CD4-positive, CD25-positive, alpha-beta regulatory T cell (primary cell): Measurements from ENCODE around the gene EXOSC1. TPM values are rescaled to one million over a fixed set of nuclear protein-coding genes. Genes with fewer than 3 reads are reported as not detected.

Source experiments
- ATAC-seq, 2 donors: fragments of 150-1000 bp; cut with Tn5 transposase; one replicate each; pipeline ENCODE4 v1.10.0; 2021; ENCODE audit warnings: low read depth in 2 of 2, moderate number of reproducible peaks in 2 of 2, moderate library complexity in 1 of 2
- DNase-seq, 3 donors: peaks; one replicate each; pipeline versions ENCODE4 v3.0.0 to v3.0.0-alpha.2; 2012 to 2022; ENCODE audit warnings: mixed read lengths in 1 of 3
- H3K27ac ChIP-seq: one replicate; pipeline ENCODE4 v1.7.0; 2013; ENCODE audit warnings: mild to moderate bottlenecking, low read length; ENCODE audit not compliant: insufficient read depth, poor library complexity, severe bottlenecking
- H3K27me3 ChIP-seq: one replicate; pipeline ENCODE4 v1.7.0; 2013; ENCODE audit warnings: low read length; ENCODE audit not compliant: control insufficient read depth, insufficient read depth
- H3K36me3 ChIP-seq: one replicate; pipeline ENCODE4 v1.7.0; 2013; ENCODE audit warnings: mild to moderate bottlenecking, low read length, moderate library complexity; ENCODE audit not compliant: control insufficient read depth, insufficient read depth
- H3K4me1 ChIP-seq: 2 replicates; pipeline ENCODE4 v1.7.0; 2013; ENCODE audit warnings: mild to moderate bottlenecking, low read length; ENCODE audit not compliant: insufficient read depth, control insufficient read depth, poor library complexity, severe bottlenecking
- H3K4me3 ChIP-seq: one replicate; pipeline ENCODE4 v1.7.0; 2013; ENCODE audit warnings: low read depth, mild to moderate bottlenecking, low read length, moderate library complexity
- H3K9me3 ChIP-seq, 2 experiments: 1 replicate in 1 of 2; 2 replicates in 1 of 2; pipeline ENCODE4 v1.7.0; 2013; ENCODE audit warnings: low read length in 2 of 2, mild to moderate bottlenecking in 1 of 2, moderate library complexity in 1 of 2; ENCODE audit not compliant: control insufficient read depth in 2 of 2
- H3K27ac Mint-ChIP-seq, 3 donors: one replicate each; pipeline ENCODE4 v1.8.0; 2020 to 2022; ENCODE audit warnings: mild to moderate bottlenecking in 3 of 3, mixed read lengths in 3 of 3, moderate library complexity in 2 of 3
- H3K27me3 Mint-ChIP-seq: one replicate; pipeline ENCODE4 v1.8.0; 2022; ENCODE audit warnings: mild to moderate bottlenecking, mixed read lengths
- H3K36me3 Mint-ChIP-seq: one replicate; pipeline ENCODE4 v1.8.0; 2020; ENCODE audit warnings: mixed read lengths
- H3K4me1 Mint-ChIP-seq, 4 donors: one replicate each; pipeline ENCODE4 v1.8.0; 2020 to 2022; ENCODE audit warnings: mixed read lengths in 4 of 4, mild to moderate bottlenecking in 1 of 4
- H3K4me3 Mint-ChIP-seq, 4 donors: one replicate each; pipeline ENCODE4 v1.8.0; 2020 to 2022; ENCODE audit warnings: mild to moderate bottlenecking in 4 of 4, mixed read lengths in 4 of 4, moderate library complexity in 3 of 4
- H3K9me3 Mint-ChIP-seq, 7 donors: one replicate each; pipeline ENCODE4 v1.8.0; 2020 to 2022; ENCODE audit warnings: mixed read lengths in 7 of 7, mild to moderate bottlenecking in 3 of 7, moderate library complexity in 2 of 7
- polyA plus RNA-seq, 4 donors: library from polyadenylated mRNA; unstranded; fragments of 300-500 nt; fragmentation: Illumina TruSeq; gene quantifications; one replicate each; pipeline ENCODE4 v1.2.3, GENCODE V29; 2021
- total RNA-seq: library from RNA; stranded (reverse); gene quantifications from one replicate; pipeline ENCODE4 v1.2.3, GENCODE V29; 2022

EXOSC1 gene
- total and polyA plus RNA-seq, 5 donors from 2014 or later, result 42.2 to 105 (median 99.2) TPM

DNA sequence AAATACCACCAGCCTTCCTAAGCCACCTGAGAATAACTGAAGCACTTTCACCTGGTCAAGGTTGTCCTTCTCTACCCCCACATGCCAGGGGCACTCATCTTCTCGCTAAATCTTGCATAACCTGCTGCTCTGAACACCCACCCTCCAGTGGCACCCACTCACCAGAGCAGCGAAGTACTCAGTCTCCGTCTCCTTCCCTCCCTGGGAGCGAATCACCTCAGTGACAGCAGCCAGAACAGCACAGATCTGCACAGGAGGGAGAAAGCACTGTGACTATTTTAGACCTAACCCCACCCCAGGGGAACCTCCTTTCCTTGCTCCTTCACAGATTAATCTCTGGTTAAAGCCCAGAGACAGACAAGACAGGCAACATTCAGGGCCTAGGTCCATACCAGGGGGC is 49.8 kb downstream of the EXOSC1 start:
- peak overlapping the region in 2 of 4 donors; percentile 10 to 19 for H3K4me3 Mint-ChIP-seq
- peaks cover 16% of the 10 kb centered on the region for H3K36me3 Mint-ChIP-seq

DNA sequence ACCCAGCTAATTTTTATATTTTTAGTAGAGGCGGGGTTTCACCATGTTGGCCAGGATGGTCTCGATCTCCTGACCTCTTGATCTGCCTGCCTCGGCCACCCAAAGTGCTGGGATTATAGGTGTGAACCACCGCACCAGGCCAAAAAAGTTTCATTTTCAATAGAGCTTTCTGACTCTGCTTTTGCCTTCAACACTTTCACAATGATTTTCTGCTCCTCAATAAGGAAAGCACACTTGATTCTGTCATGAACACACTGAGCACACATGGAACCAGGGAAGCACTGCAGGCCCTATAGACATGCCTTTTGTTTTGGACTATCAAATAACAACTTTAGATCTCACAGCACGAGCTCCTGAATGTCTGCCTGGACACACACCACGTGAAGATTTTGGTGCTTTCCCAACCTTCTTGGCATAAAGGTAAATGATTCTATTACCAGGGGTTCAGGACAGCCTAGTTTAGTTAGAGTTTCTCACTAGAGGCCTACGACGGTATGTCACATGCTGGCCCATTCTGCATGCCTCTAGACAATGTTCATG is 52.7 kb downstream of the EXOSC1 start:
- H3K4me3 Mint-ChIP-seq, result no peak overlapping the region
- Histone ChIP-seq H3K4me3 (no peak overlapping the region), H3K4me1 (no peaks in the 10 kb centered on the region), H3K27me3 (no peaks in the 10 kb centered on the region), H3K9me3 (no peaks in the 10 kb centered on the region), H3K27ac (no peak overlapping the region), H3K36me3 (peaks cover 38% of the 10 kb centered on the region)
- peaks cover 30% of the 10 kb centered on the region for H3K36me3 Mint-ChIP-seq
- no peak for DNase-seq
- H3K27ac Mint-ChIP-seq, result no peak overlapping the region
- no peaks in the 10 kb centered on the region for H3K27me3 Mint-ChIP-seq
- peaks cover 0 to 8% (median 2%) of the 10 kb centered on the region in 4 donors for H3K4me1 Mint-ChIP-seq
- peaks cover 0 to 1% (median 0%) of the 10 kb centered on the region in 7 donors for H3K9me3 Mint-ChIP-seq
- ATAC-seq, result no peak

More for the DNA sequence above, 49.8 kb downstream of the EXOSC1 start:
- no peaks in the 10 kb centered on the region for H3K27me3 ChIP-seq
- no peak overlapping the region for H3K4me3 ChIP-seq
- H3K36me3 ChIP-seq, result peaks cover 21% of the 10 kb centered on the region
- Mint-ChIP-seq H3K9me3 (no peaks in the 10 kb centered on the region), H3K27ac (peak overlapping the region in 1 of 3 donors; percentile 33), H3K4me1 (peaks cover 3 to 13% (median 8%) of the 10 kb centered on the region in 4 donors), H3K27me3 (no peaks in the 10 kb centered on the region)
- no peak for DNase-seq
- H3K4me1 ChIP-seq, result peaks cover 11% of the 10 kb centered on the region
- ATAC-seq, result no peak
- H3K27ac ChIP-seq, result no peak overlapping the region
- H3K9me3 ChIP-seq, result no peaks in the 10 kb centered on the region

DNA sequence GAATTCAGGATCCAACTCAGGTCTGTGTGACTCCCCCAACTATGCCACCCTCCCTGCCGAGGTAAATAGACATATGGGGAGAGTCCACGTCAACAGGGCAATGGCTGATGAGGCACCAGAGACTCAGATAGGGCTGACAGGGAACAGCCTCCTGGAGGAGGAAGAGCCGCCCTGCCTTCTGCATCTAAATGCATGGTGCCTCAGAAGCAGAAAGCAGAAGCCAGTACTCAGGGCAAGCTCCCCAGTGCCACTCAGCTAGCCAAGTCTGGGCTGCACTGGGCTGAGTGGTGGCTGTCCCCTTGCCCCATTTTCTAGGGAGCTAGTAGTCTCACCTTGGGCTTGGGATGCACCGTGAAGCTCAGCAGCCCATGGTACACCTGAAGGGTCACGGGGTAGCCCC is 55.7 kb downstream of the EXOSC1 start:
- H3K27me3 ChIP-seq, result no peaks in the 10 kb centered on the region
- DNase-seq (no peak), ATAC-seq (no peak)
- peaks cover 34% of the 10 kb centered on the region for H3K36me3 ChIP-seq
- Mint-ChIP-seq H3K4me3 (no peak overlapping the region), H3K27ac (no peak overlapping the region), H3K9me3 (peaks cover 0 to 1% (median 0%) of the 10 kb centered on the region in 7 donors), H3K4me1 (peaks cover 0 to 6% (median 0%) of the 10 kb centered on the region in 4 donors), H3K27me3 (no peaks in the 10 kb centered on the region), H3K36me3 (peaks cover 28% of the 10 kb centered on the region)
- H3K27ac ChIP-seq, result no peak overlapping the region
- H3K4me3 ChIP-seq, result no peak overlapping the region
- no peaks in the 10 kb centered on the region for H3K4me1 ChIP-seq
- H3K9me3 ChIP-seq, result no peaks in the 10 kb centered on the region

DNA sequence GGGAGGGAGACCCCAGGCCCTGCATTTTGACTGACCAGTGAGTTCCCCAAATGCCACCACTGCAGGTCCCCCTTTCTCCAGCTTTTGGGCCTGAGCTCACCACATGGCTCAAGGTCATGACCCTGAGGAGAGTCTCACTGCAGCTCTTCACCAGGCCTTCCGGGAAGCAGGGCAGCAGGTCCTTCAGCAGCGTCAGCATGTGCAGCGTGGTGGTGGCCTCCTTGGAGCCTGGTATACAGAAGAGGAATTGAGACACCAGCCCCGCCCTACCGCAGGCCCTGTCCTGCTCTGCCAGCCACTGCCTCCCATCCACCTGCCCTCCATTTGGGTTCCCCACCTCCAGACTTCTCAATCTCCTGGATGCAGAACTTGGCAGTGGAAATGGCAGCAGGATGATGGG is 57.7 kb downstream of the EXOSC1 start:
- DNase-seq (no peak), ATAC-seq (no peak)
- Histone ChIP-seq H3K9me3 (no peaks in the 10 kb centered on the region), H3K4me1 (no peaks in the 10 kb centered on the region), H3K36me3 (peaks cover 22% of the 10 kb centered on the region), H3K27ac (no peak overlapping the region), H3K27me3 (no peaks in the 10 kb centered on the region), H3K4me3 (no peak overlapping the region)
- Mint-ChIP-seq H3K27ac (no peak overlapping the region), H3K4me3 (no peak overlapping the region), H3K4me1 (peaks cover 0 to 3% (median 0%) of the 10 kb centered on the region in 4 donors), H3K27me3 (no peaks in the 10 kb centered on the region), H3K9me3 (peaks cover 0 to 1% (median 0%) of the 10 kb centered on the region in 7 donors), H3K36me3 (peaks cover 22% of the 10 kb centered on the region)

Other genes starting within 250 kb of the EXOSC1 start
- 12.9 TPM for gene ARHGAP19, start 153.4 kb downstream of the EXOSC1 start, total RNA-seq
- 10 to 100 TPM in 1 of 4 donors, 1 to 10 TPM in 3; 4.4 to 11.1 (median 6.8) TPM for gene ARHGAP19, start 153.4 kb downstream of the EXOSC1 start, polyA plus RNA-seq
- gene FRAT1, start 126.7 kb downstream of the EXOSC1 start, total RNA-seq, result 28.2 TPM
- 1 to 10 TPM; 5.6 to 8.9 (median 6.4) TPM for gene FRAT1, start 126.7 kb downstream of the EXOSC1 start, polyA plus RNA-seq
- 28.0 TPM for gene FRAT2, start 111.3 kb downstream of the EXOSC1 start, total RNA-seq
- 10 to 100 TPM in 3 of 4 donors, 1 to 10 TPM in 1; 8.8 to 17.2 (median 10.9) TPM for gene FRAT2, start 111.3 kb downstream of the EXOSC1 start, polyA plus RNA-seq
- gene RRP12, start 44.7 kb downstream of the EXOSC1 start, total RNA-seq, result 82.0 TPM
- 1 to 10 TPM; 5.1 to 9.1 (median 7.3) TPM for gene RRP12, start 44.7 kb downstream of the EXOSC1 start, polyA plus RNA-seq
- gene PGAM1, start 19.8 kb downstream of the EXOSC1 start, total RNA-seq, result 98.8 TPM
- 100 to 1,000 TPM; 253 to 375 (median 298) TPM for gene PGAM1, start 19.8 kb downstream of the EXOSC1 start, polyA plus RNA-seq
- 17.1 TPM for gene ZDHHC16, start 169 bp upstream of the EXOSC1 start, total RNA-seq
- 10 to 100 TPM; 25.3 to 36.4 (median 28.5) TPM for gene ZDHHC16, start 169 bp upstream of the EXOSC1 start, polyA plus RNA-seq
- gene MMS19, start 52.4 kb upstream of the EXOSC1 start, total RNA-seq, result 59.6 TPM
- 10 to 100 TPM; 26.7 to 44.5 (median 34.8) TPM for gene MMS19, start 52.4 kb upstream of the EXOSC1 start, polyA plus RNA-seq
- 1.4 TPM for gene UBTD1, start 52.9 kb upstream of the EXOSC1 start, total RNA-seq
- gene UBTD1, start 52.9 kb upstream of the EXOSC1 start, polyA plus RNA-seq, result 1 to 10 TPM in 3 of 4 donors, under 1 TPM in 1; 0.22 to 2.2 (median 2.0) TPM
- gene ANKRD2, start 126.8 kb upstream of the EXOSC1 start, total RNA-seq, result not detected
- not detected for gene ANKRD2, start 126.8 kb upstream of the EXOSC1 start, polyA plus RNA-seq
- not detected for gene HOGA1, start 138.4 kb upstream of the EXOSC1 start, total RNA-seq
- gene HOGA1, start 138.4 kb upstream of the EXOSC1 start, polyA plus RNA-seq, result not detected
- not detected for gene C10orf62, start 143.7 kb upstream of the EXOSC1 start, total RNA-seq
- not detected for gene C10orf62, start 143.7 kb upstream of the EXOSC1 start, polyA plus RNA-seq
- gene MORN4, start 187.5 kb upstream of the EXOSC1 start, total RNA-seq, result 0.44 TPM
- gene MORN4, start 187.5 kb upstream of the EXOSC1 start, polyA plus RNA-seq, result 1 to 10 TPM; 1.5 to 3.1 (median 2.2) TPM
- 28.3 TPM for gene PI4K2A, start 194.7 kb upstream of the EXOSC1 start, total RNA-seq
- gene PI4K2A, start 194.7 kb upstream of the EXOSC1 start, polyA plus RNA-seq, result 10 to 100 TPM in 2 of 4 donors, 1 to 10 TPM in 2; 7.9 to 11.7 (median 9.7) TPM
- 11.1 TPM for gene AVPI1, start 241.2 kb upstream of the EXOSC1 start, total RNA-seq
- gene AVPI1, start 241.2 kb upstream of the EXOSC1 start, polyA plus RNA-seq, result 1 to 10 TPM; 1.9 to 3.2 (median 2.9) TPM